OCI-LY7 (cell line): ENCODE results near the gene HOXC9. TPM values are rescaled to one million over a fixed set of nuclear protein-coding genes. Genes with fewer than 3 reads are reported as not detected.

Experiments used
- BruUV-seq: library from RNA; stranded (reverse); fragments of 400-500 nt; replicated peaks from 2 replicates; lab custom pipeline; 2021; lab: Mats Ljungman, UMichigan
- CTCF ChIA-PET: fragments of 300-600 bp; sonication (Branson Sonifier 250); formaldehyde crosslinking; loops from one replicate; lab custom pipeline; 2022; ENCODE audit warnings: antibody characterized with exemption; ENCODE audit not compliant: unreplicated experiment; lab: Charles Lee
- POLR2A ChIA-PET: fragments of 300-600 bp; sonication (Branson Sonifier 250); formaldehyde crosslinking; loops from one replicate; lab custom pipeline; 2022; ENCODE audit warnings: antibody characterized with exemption; lab: Charles Lee
- DNase-seq: peaks from one replicate; pipeline ENCODE4 v3.0.0-alpha.2; 2015; ENCODE audit warnings: low spot score
- H2AFZ ChIP-seq: fragments of 200-600 bp; sonication (generic), shearing (Covaris generic); 2 replicates; pipeline ENCODE4 v1.6.1; 2014; ENCODE audit warnings: mild to moderate bottlenecking, antibody characterized with exemption, low read length, moderate library complexity
- H3K27ac ChIP-seq: fragments of 200-600 bp; sonication (generic); 2 replicates; pipeline ENCODE4 v1.5.1; 2014; ENCODE audit warnings: mixed run types, low read depth, mild to moderate bottlenecking, moderate library complexity, low read length, inconsistent platforms; ENCODE audit not compliant: poor library complexity, severe bottlenecking
- H3K36me3 ChIP-seq: fragments of 200-600 bp; sonication (generic); 2 replicates; pipeline ENCODE4 v1.6.1; 2014; ENCODE audit warnings: mild to moderate bottlenecking, antibody characterized with exemption, low read length, moderate library complexity, mixed read lengths; ENCODE audit not compliant: insufficient read depth
- H3K4me1 ChIP-seq: fragments of 200-600 bp; sonication (generic); 2 replicates; pipeline ENCODE4 v1.5.1; 2014; ENCODE audit warnings: mild to moderate bottlenecking, low read length; ENCODE audit not compliant: insufficient read depth, poor library complexity, severe bottlenecking
- H3K4me2 ChIP-seq: fragments of 200-600 bp; sonication (generic); 2 replicates; pipeline ENCODE4 v1.6.1; 2014; ENCODE audit warnings: mild to moderate bottlenecking, low read length
- H3K4me3 ChIP-seq: fragments of 200-600 bp; sonication (generic); 2 replicates; pipeline ENCODE4 v1.5.1; 2014; ENCODE audit warnings: mild to moderate bottlenecking, low read depth, low read length; ENCODE audit not compliant: poor library complexity, severe bottlenecking
- H3K79me2 ChIP-seq: fragments of 200-600 bp; sonication (generic); 2 replicates; pipeline ENCODE4 v1.6.1; 2016; ENCODE audit warnings: low read depth, mild to moderate bottlenecking, low read length, moderate library complexity, mixed read lengths; ENCODE audit not compliant: insufficient read depth
- H3K9me2 ChIP-seq: fragments of 200-600 bp; sonication (generic); 2 replicates; pipeline ENCODE4 v1.6.1; 2016; ENCODE audit warnings: mild to moderate bottlenecking, low read length, mixed read lengths; ENCODE audit not compliant: insufficient read depth
- H3K9me3 ChIP-seq: fragments of 200-600 bp; sonication (generic); 2 replicates; pipeline ENCODE4 v1.6.1; 2014; ENCODE audit warnings: mild to moderate bottlenecking, mixed run types, low read length, mixed read lengths
- H4K20me1 ChIP-seq: fragments of 200-600 bp; sonication (generic); 2 replicates; pipeline ENCODE4 v1.6.1; 2014; ENCODE audit warnings: mild to moderate bottlenecking, antibody characterized with exemption, low read length, moderate library complexity, mixed read lengths; ENCODE audit not compliant: insufficient read depth
- EZH2phosphoT487 ChIP-seq: fragments of 200-600 bp; sonication (generic); IDR thresholded peaks from 2 replicates; pipeline ENCODE4 v1.6.1; 2018; ENCODE audit warnings: low read depth, borderline replicate concordance, mild to moderate bottlenecking, mixed run types, antibody characterized with exemption, low read length, moderate library complexity, mixed read lengths
- intact Hi-C: fragments of 100-400 bp; cut with micrococcal nuclease; formaldehyde crosslinking; loops from one replicate; pipeline ENCODE4 v1.10.0; 2022; ENCODE audit not compliant: unreplicated experiment
- total RNA-seq, 2 experiments: library from RNA; depleted of rRNA in 1 of 2; stranded (reverse); fragments of >200 nt in 1 of 2; shearing (Covaris generic) in 1 of 2; gene quantifications; 2 replicates each; pipeline ENCODE4 v1.2.3, GENCODE V29; 2014 to 2022
- TF ChIP-seq, protein P1 (sequence below): fragments of 200-600 bp; sonication (generic); conservative IDR thresholded peaks from 2 replicates; pipeline ENCODE4 v1.5.1; 2014; ENCODE audit warnings: mild to moderate bottlenecking, antibody characterized with exemption, low read length, moderate library complexity, mixed read lengths

Gene HOXC9
- total RNA-seq, 2 experiments from 2014 or later, result 0.42 TPM; not detected in 1

DNA sequence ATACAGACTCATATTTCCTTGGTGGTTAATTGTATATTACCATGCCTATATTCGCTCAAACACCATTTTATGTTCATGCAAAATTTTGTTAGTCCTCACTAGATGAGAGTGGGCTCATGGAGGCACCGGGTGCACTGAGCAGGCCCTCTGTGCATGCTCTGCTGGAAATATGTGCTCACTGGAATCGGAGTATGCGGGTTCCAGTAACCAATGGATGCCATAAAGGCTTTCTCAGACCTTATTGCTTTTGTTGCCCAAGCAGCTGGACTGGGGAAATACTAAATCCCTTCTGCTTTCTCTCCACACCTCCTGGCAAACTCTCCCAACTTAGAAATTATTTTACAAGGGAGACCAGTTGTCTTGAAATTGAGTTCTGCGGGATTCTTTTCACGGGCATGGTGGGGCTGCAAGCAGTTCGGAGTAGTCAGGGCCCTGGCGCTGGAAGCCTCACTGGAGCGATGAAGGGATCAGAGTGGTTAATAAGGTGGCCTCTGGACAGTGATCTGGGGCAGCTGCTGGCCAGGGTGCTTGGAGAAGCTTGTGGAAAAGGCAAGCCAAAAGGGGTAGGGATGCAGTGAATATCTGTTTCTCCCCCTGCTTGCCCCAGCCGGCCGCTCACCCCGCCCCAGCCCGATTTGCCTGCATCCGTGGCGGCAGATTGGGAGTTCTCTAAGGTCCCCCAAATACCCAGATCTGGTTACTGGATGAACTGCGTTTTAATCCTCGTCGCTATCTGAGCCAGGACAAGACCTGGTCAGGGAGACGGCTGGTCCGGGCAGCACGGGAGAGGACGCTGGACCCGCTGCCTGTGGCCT is 20.8 kb downstream of the HOXC9 start:
- Histone ChIP-seq H3K9me2 (no peaks in the 10 kb centered on the region), H2AFZ (peak overlapping the region; percentile 39; the same call in 1 of the 2 replicates), H3K79me2 (no peaks in the 10 kb centered on the region), H3K36me3 (no peaks in the 10 kb centered on the region), H4K20me1 (no peaks in the 10 kb centered on the region), H3K9me3 (no peaks in the 10 kb centered on the region), H3K4me1 (peaks cover 63% of the 10 kb centered on the region), H3K4me2 (peak overlapping the region; percentile 44; the same call in 1 of the 2 replicates), H3K4me3 (no peak overlapping the region), H3K27ac (no peak overlapping the region)
- CTCF ChIA-PET, result no interaction called here
- intact Hi-C loops, result no loop called here
- BruUV-seq, result no TSS peak
- DNase-seq, result no peak
- no peak for TF ChIP-seq EZH2phosphoT487
- TF ChIP-seq, protein P1, sequence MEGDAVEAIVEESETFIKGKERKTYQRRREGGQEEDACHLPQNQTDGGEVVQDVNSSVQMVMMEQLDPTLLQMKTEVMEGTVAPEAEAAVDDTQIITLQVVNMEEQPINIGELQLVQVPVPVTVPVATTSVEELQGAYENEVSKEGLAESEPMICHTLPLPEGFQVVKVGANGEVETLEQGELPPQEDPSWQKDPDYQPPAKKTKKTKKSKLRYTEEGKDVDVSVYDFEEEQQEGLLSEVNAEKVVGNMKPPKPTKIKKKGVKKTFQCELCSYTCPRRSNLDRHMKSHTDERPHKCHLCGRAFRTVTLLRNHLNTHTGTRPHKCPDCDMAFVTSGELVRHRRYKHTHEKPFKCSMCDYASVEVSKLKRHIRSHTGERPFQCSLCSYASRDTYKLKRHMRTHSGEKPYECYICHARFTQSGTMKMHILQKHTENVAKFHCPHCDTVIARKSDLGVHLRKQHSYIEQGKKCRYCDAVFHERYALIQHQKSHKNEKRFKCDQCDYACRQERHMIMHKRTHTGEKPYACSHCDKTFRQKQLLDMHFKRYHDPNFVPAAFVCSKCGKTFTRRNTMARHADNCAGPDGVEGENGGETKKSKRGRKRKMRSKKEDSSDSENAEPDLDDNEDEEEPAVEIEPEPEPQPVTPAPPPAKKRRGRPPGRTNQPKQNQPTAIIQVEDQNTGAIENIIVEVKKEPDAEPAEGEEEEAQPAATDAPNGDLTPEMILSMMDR, result no peak
- POLR2A ChIA-PET, result no interaction called here

DNA sequence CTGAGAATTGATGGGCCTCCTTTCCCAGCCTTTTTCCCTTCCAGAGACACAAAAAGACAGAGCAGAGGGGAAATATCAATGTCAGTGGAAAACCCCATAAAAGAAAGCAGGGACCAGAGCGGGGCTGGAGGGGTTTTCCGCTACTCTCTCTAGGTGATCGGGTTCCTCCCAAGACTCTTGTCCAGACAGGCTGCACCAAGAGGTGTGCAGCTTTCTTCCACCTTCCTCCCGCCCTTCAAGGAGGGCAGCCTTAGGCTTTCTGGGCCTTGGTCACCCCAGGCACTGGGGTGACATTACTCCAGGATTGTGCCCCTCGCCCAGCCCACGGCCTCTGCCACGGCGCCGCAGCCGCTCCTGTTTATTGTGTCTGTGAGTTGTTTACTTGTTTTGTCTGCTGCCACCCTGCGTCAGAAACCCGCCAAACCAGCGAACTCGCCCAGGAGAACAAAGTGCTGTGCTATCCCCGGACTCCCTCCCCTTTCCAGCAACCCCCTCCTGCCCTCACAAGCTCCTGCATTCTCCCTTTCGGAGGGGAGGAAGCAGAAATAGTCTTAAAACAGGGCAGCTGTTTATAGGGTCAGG is 21.6 kb downstream of the HOXC9 start:
- intact Hi-C loops, result no loop called here
- TF ChIP-seq, protein P1, result peak; percentile 58
- no peak for TF ChIP-seq EZH2phosphoT487
- DNase-seq, result peak; percentile 24
- Histone ChIP-seq H2AFZ (peak overlapping the region; percentile 39; the same call in 1 of the 2 replicates), H3K4me3 (no peak overlapping the region), H3K36me3 (no peaks in the 10 kb centered on the region), H3K79me2 (no peaks in the 10 kb centered on the region), H3K9me2 (no peaks in the 10 kb centered on the region), H3K4me1 (peaks cover 70% of the 10 kb centered on the region), H4K20me1 (no peaks in the 10 kb centered on the region), H3K4me2 (peak overlapping the region; percentile 44; the same call in 1 of the 2 replicates), H3K27ac (no peak overlapping the region), H3K9me3 (no peaks in the 10 kb centered on the region)
- no TSS peak for BruUV-seq
- ChIA-PET CTCF (no interaction called here), POLR2A (interaction anchor here (0.5 kb wide), 1 partner anchor 54 kb away, joined by 3 read pairs; no protein-coding TSS in a partner anchor)
